Nucleus accumbens (tissue), 56 donors: ENCODE measurements around the gene TRABD2B.

Experiments used
- DNase-seq, 56 donors: peaks; one replicate each; lab custom pipeline; 2025; lab: John Stamatoyannopoulos, UW

Gene TRABD2B

GRCh38 chr1:47813970-47814369, 183.2 kb downstream of the TRABD2B start:
- no peak for DNase-seq

GRCh38 chr1:47812904-47813514, 184.2 kb downstream of the TRABD2B start:
- no peak for DNase-seq

- no peak for DNase-seq
Measured at GRCh38 chr1:47810964-47811682, 186.1 kb downstream of the TRABD2B start.

- DNase-seq: no peak
Measured at GRCh38 chr1:47809301-47810084, 187.7 kb downstream of the TRABD2B start.

GRCh38 chr1:47808612-47809011, 188.6 kb downstream of the TRABD2B start:
- DNase-seq: no peak

- peak in 4 of 56 donors; percentile 4 to 8 (median 5) for DNase-seq
Measured at GRCh38 chr1:47805921-47806361, 191.2 kb downstream of the TRABD2B start.

- DNase-seq: no peak
Measured at GRCh38 chr1:47805018-47805417, 192.2 kb downstream of the TRABD2B start.

GRCh38 chr1:47803815-47804501, 193.2 kb downstream of the TRABD2B start:
- DNase-seq: no peak

- DNase-seq: peak in 1 of 56 donors; percentile 4
Measured at GRCh38 chr1:47797575-47797974, 199.6 kb downstream of the TRABD2B start.

- DNase-seq: no peak
Measured at GRCh38 chr1:47796626-47797025, 200.6 kb downstream of the TRABD2B start.

GRCh38 chr1:47795102-47795501, 202.1 kb downstream of the TRABD2B start:
- DNase-seq: no peak

- no peak for DNase-seq
Measured at GRCh38 chr1:47794530-47794929, 202.7 kb downstream of the TRABD2B start.

GRCh38 chr1:47794081-47794480, 203.1 kb downstream of the TRABD2B start:
- no peak for DNase-seq

GRCh38 chr1:47793563-47793962, 203.6 kb downstream of the TRABD2B start:
- DNase-seq: no peak

- DNase-seq: no peak
Measured at GRCh38 chr1:47792779-47793178, 204.4 kb downstream of the TRABD2B start.

- DNase-seq: no peak
Measured at GRCh38 chr1:47791879-47792608, 205.1 kb downstream of the TRABD2B start.

GRCh38 chr1:47788761-47789160, 208.4 kb downstream of the TRABD2B start:
- DNase-seq: no peak

- DNase-seq: no peak
Measured at GRCh38 chr1:47787560-47787959, 209.6 kb downstream of the TRABD2B start.

GRCh38 chr1:47786316-47786715, 210.9 kb downstream of the TRABD2B start:
- DNase-seq: no peak
